Measurements from ENCODE around the gene FOXB2.
A peak's percentile ranks its signal among the peaks of the same experiment; 100 is the strongest.

The FOXB2 gene

GRCh38 chr9:77020413-77021290, 1.2 kb downstream of the FOXB2 start:
- Histone ChIP-seq H3K4me1 (ENCODE audit: control extremely low read depth in 1 of 4, control insufficient read depth in 4 of 4, insufficient read depth in 4 of 4, low read length in 3 of 4) (peaks cover 0 to 47% (median 30%) of the 10 kb centered on the region in 4 experiments), H3K27me3 (replicated peaks in 2 of 5; ENCODE audit: control insufficient read depth in 4 of 5, insufficient read depth in 5 of 5, low read length in 4 of 5) (peaks cover 24 to 99% (median 74%) of the 10 kb centered on the region in 5 experiments), H3K27ac (ENCODE audit: insufficient read depth in 1 of 2, low read depth in 1 of 2, low read length in 2 of 2, poor library complexity in 1 of 2, severe bottlenecking in 2 of 2) (no peak overlapping the region), H3K9me3 (ENCODE audit: control extremely low read depth in 1 of 5, control insufficient read depth in 4 of 5, insufficient read depth in 2 of 5, low read depth in 1 of 5, low read length in 4 of 5) (no peaks in the 10 kb centered on the region), H3K36me3 (ENCODE audit: control insufficient read depth in 4 of 4, insufficient read depth in 4 of 4, low read length in 3 of 4) (no peaks in the 10 kb centered on the region), H3K4me3 (ENCODE audit: control insufficient read depth in 1 of 7, extremely low read depth in 1 of 7, insufficient read depth in 4 of 7, low read depth in 2 of 7, low read length in 6 of 7) (peak overlapping the region in 3 of 7 experiments; percentile 1 to 26 (median 8))
- CTCF ChIA-PET: no interaction called here
- POLR2A ChIA-PET: no interaction called here
- DNase-seq: peak in 2 of 3 donors; percentile 39 to 47
- under 1% methylated on average over 62 of the region's 75 CpGs for WGBS (ENCODE audit: insufficient coverage)

GRCh38 chr9:77021291-77021894, 1.9 kb downstream of the FOXB2 start:
- peaks cover 0 to 39% (median 24%) of the 10 kb centered on the region in 4 experiments for H3K4me1 ChIP-seq (ENCODE audit: control extremely low read depth in 1 of 4, control insufficient read depth in 4 of 4, insufficient read depth in 4 of 4, low read length in 3 of 4)
- DNase-seq: peak in 2 of 3 donors; percentile 40 to 49
- ChIA-PET CTCF (no interaction called here), POLR2A (no interaction called here)
- H3K27me3 ChIP-seq (replicated peaks in 2 of 5; ENCODE audit: control insufficient read depth in 4 of 5, insufficient read depth in 5 of 5, low read length in 4 of 5): peaks cover 24 to 98% (median 72%) of the 10 kb centered on the region in 5 experiments
- no peak overlapping the region for H3K27ac ChIP-seq (ENCODE audit: insufficient read depth in 1 of 2, low read depth in 1 of 2, low read length in 2 of 2, poor library complexity in 1 of 2, severe bottlenecking in 2 of 2)
- no peaks in the 10 kb centered on the region for H3K36me3 ChIP-seq (ENCODE audit: control insufficient read depth in 4 of 4, insufficient read depth in 4 of 4, low read length in 3 of 4)
- H3K9me3 ChIP-seq (ENCODE audit: control extremely low read depth in 1 of 5, control insufficient read depth in 4 of 5, insufficient read depth in 2 of 5, low read depth in 1 of 5, low read length in 4 of 5): no peaks in the 10 kb centered on the region
- WGBS (ENCODE audit: insufficient coverage): 6% methylated on average over 22 of the region's 22 CpGs
- peak overlapping the region in 1 of 7 experiments; percentile 8 for H3K4me3 ChIP-seq (ENCODE audit: control insufficient read depth in 1 of 7, extremely low read depth in 1 of 7, insufficient read depth in 4 of 7, low read depth in 2 of 7, low read length in 6 of 7)

GRCh38 chr9:77021922-77022782, 2.7 kb downstream of the FOXB2 start:
- Histone ChIP-seq H3K4me1 (ENCODE audit: control extremely low read depth in 1 of 4, control insufficient read depth in 4 of 4, insufficient read depth in 4 of 4, low read length in 3 of 4) (peaks cover 0 to 36% (median 21%) of the 10 kb centered on the region in 4 experiments), H3K9me3 (ENCODE audit: control extremely low read depth in 1 of 5, control insufficient read depth in 4 of 5, insufficient read depth in 2 of 5, low read depth in 1 of 5, low read length in 4 of 5) (no peaks in the 10 kb centered on the region), H3K27ac (ENCODE audit: insufficient read depth in 1 of 2, low read depth in 1 of 2, low read length in 2 of 2, poor library complexity in 1 of 2, severe bottlenecking in 2 of 2) (no peak overlapping the region), H3K4me3 (ENCODE audit: control insufficient read depth in 1 of 7, extremely low read depth in 1 of 7, insufficient read depth in 4 of 7, low read depth in 2 of 7, low read length in 6 of 7) (peak overlapping the region in 1 of 7 experiments; percentile 19), H3K36me3 (ENCODE audit: control insufficient read depth in 4 of 4, insufficient read depth in 4 of 4, low read length in 3 of 4) (no peaks in the 10 kb centered on the region), H3K27me3 (replicated peaks in 2 of 5; ENCODE audit: control insufficient read depth in 4 of 5, insufficient read depth in 5 of 5, low read length in 4 of 5) (peaks cover 24 to 97% (median 64%) of the 10 kb centered on the region in 5 experiments)
- CTCF ChIA-PET: no interaction called here
- peak in 1 of 3 donors; percentile 43 for DNase-seq
- POLR2A ChIA-PET: no interaction called here
- WGBS (ENCODE audit: insufficient coverage): 8% methylated on average over 25 of the region's 37 CpGs

GRCh38 chr9:77022783-77023440, 3.5 kb downstream of the FOXB2 start:
- CTCF ChIA-PET: no interaction called here
- Histone ChIP-seq H3K36me3 (ENCODE audit: control insufficient read depth in 4 of 4, insufficient read depth in 4 of 4, low read length in 3 of 4) (no peaks in the 10 kb centered on the region), H3K27me3 (replicated peaks in 2 of 5; ENCODE audit: control insufficient read depth in 4 of 5, insufficient read depth in 5 of 5, low read length in 4 of 5) (peaks cover 18 to 91% (median 59%) of the 10 kb centered on the region in 5 experiments), H3K4me1 (ENCODE audit: control extremely low read depth in 1 of 4, control insufficient read depth in 4 of 4, insufficient read depth in 4 of 4, low read length in 3 of 4) (peaks cover 0 to 33% (median 21%) of the 10 kb centered on the region in 4 experiments), H3K4me3 (ENCODE audit: control insufficient read depth in 1 of 7, extremely low read depth in 1 of 7, insufficient read depth in 4 of 7, low read depth in 2 of 7, low read length in 6 of 7) (no peak overlapping the region), H3K9me3 (ENCODE audit: control extremely low read depth in 1 of 5, control insufficient read depth in 4 of 5, insufficient read depth in 2 of 5, low read depth in 1 of 5, low read length in 4 of 5) (no peaks in the 10 kb centered on the region), H3K27ac (ENCODE audit: insufficient read depth in 1 of 2, low read depth in 1 of 2, low read length in 2 of 2, poor library complexity in 1 of 2, severe bottlenecking in 2 of 2) (no peak overlapping the region)
- POLR2A ChIA-PET: no interaction called here
- peak in 2 of 3 donors; percentile 50 to 64 for DNase-seq
- 4% methylated on average over 41 of the region's 43 CpGs for WGBS (ENCODE audit: insufficient coverage)

- H3K27ac ChIP-seq (ENCODE audit: insufficient read depth in 1 of 2, low read depth in 1 of 2, low read length in 2 of 2, poor library complexity in 1 of 2, severe bottlenecking in 2 of 2): no peak overlapping the region
- H3K36me3 ChIP-seq (ENCODE audit: control insufficient read depth in 4 of 4, insufficient read depth in 4 of 4, low read length in 3 of 4): no peaks in the 10 kb centered on the region
- peaks cover 0 to 25% (median 17%) of the 10 kb centered on the region in 4 experiments for H3K4me1 ChIP-seq (ENCODE audit: control extremely low read depth in 1 of 4, control insufficient read depth in 4 of 4, insufficient read depth in 4 of 4, low read length in 3 of 4)
- POLR2A ChIA-PET: no interaction called here
- 29% methylated on average over 9 of the region's 10 CpGs for WGBS (ENCODE audit: insufficient coverage)
- no peak overlapping the region for H3K4me3 ChIP-seq (ENCODE audit: control insufficient read depth in 1 of 7, extremely low read depth in 1 of 7, insufficient read depth in 4 of 7, low read depth in 2 of 7, low read length in 6 of 7)
- DNase-seq: no peak
- no peaks in the 10 kb centered on the region for H3K9me3 ChIP-seq (ENCODE audit: control extremely low read depth in 1 of 5, control insufficient read depth in 4 of 5, insufficient read depth in 2 of 5, low read depth in 1 of 5, low read length in 4 of 5)
- CTCF ChIA-PET: interaction anchor here (0.7 kb wide), 1 partner anchor 143 kb away, joined by 3 read pairs; no protein-coding TSS in a partner anchor
- H3K27me3 ChIP-seq (replicated peaks in 2 of 5; ENCODE audit: control insufficient read depth in 4 of 5, insufficient read depth in 5 of 5, low read length in 4 of 5): peaks cover 16 to 90% (median 58%) of the 10 kb centered on the region in 5 experiments
Measured at GRCh38 chr9:77023726-77024125, 4.3 kb downstream of the FOXB2 start.

- 95% methylated on average over 2 of the region's 3 CpGs for WGBS (ENCODE audit: insufficient coverage)
- no peaks in the 10 kb centered on the region for H3K9me3 ChIP-seq (ENCODE audit: control extremely low read depth in 1 of 5, control insufficient read depth in 4 of 5, insufficient read depth in 2 of 5, low read depth in 1 of 5, low read length in 4 of 5)
- CTCF ChIA-PET: interaction anchor here (1.2 kb wide), 1 partner anchor 9 kb away, joined by 3 read pairs; no protein-coding TSS in a partner anchor
- DNase-seq: no peak
- POLR2A ChIA-PET: no interaction called here
- no peaks in the 10 kb centered on the region for H3K36me3 ChIP-seq (ENCODE audit: control insufficient read depth in 4 of 4, insufficient read depth in 4 of 4, low read length in 3 of 4)
- no peak overlapping the region for H3K4me3 ChIP-seq (ENCODE audit: control insufficient read depth in 1 of 7, extremely low read depth in 1 of 7, insufficient read depth in 4 of 7, low read depth in 2 of 7, low read length in 6 of 7)
- H3K27me3 ChIP-seq (replicated peaks in 2 of 5; ENCODE audit: control insufficient read depth in 4 of 5, insufficient read depth in 5 of 5, low read length in 4 of 5): peaks cover 16 to 81% (median 49%) of the 10 kb centered on the region in 5 experiments
- no peak overlapping the region for H3K27ac ChIP-seq (ENCODE audit: insufficient read depth in 1 of 2, low read depth in 1 of 2, low read length in 2 of 2, poor library complexity in 1 of 2, severe bottlenecking in 2 of 2)
- H3K4me1 ChIP-seq (ENCODE audit: control extremely low read depth in 1 of 4, control insufficient read depth in 4 of 4, insufficient read depth in 4 of 4, low read length in 3 of 4): peaks cover 0 to 17% (median 13%) of the 10 kb centered on the region in 4 experiments
Measured at GRCh38 chr9:77024776-77025545, 5.5 kb downstream of the FOXB2 start.
